ENCODE measurements around the gene TTC7B. TPM values are rescaled to one million over a fixed set of nuclear protein-coding genes. Genes with fewer than 3 reads are reported as not detected.

TTC7B gene
- total and polyA plus RNA-seq, 2 of the 13 experiments (the other 11 are each of a cell fraction or from before 2014, with no cell fraction given): 1.3 to 3.2 TPM

DNA sequence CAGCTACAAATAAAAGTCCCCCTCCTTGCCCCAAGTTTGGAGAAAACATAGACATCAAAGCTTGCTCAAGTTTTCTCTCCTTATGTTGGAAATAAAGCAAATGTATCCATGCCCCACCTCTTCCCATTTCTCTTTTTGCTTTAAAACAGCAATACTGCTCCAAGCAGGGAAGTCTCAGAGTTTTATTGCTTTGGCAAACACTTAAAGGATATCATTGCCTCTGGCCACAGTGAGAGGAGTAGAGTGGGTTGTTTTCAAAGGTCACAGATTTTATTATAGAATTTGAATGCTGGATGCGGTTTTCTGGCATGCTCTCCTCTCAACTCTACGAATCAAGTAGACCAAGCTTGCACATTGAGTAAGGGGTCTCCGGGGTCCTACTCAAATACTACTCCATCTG, 149.7 kb downstream of the TTC7B start:
- no peaks in the 10 kb centered on the region for H4K20me1 ChIP-seq (ENCODE audit: insufficient read depth, low read length)
- no peak overlapping the region for H3K9ac ChIP-seq (ENCODE audit: insufficient read depth, low read depth, low read length)
- POLR2A ChIA-PET: no interaction called here
- no peaks in the 10 kb centered on the region for H3K27me3 ChIP-seq (ENCODE audit: control insufficient read depth in 1 of 2, insufficient read depth in 2 of 2, low read length in 2 of 2)
- in situ Hi-C loops (cut with HindIII; ENCODE audit: extremely low pct_ligation_motif_present, low pct_unique_long_range_greater_than_20kb): no loop called here
- H3K79me2 ChIP-seq (ENCODE audit: insufficient read depth, low read length): no peaks in the 10 kb centered on the region
- H3K27ac ChIP-seq (ENCODE audit: extremely low read length, insufficient read depth, low read length): no peak overlapping the region
- H3K36me3 ChIP-seq (replicated peaks in 1 of 2; ENCODE audit: control insufficient read depth in 1 of 2, insufficient read depth in 2 of 2, low read length in 2 of 2): no peaks in the 10 kb centered on the region
- no peak for FAIRE-seq
- TF ChIP-seq MED13 (CRISPR knock-in tag; IDR thresholded peaks at IDR 0.05) (no peak), RARG (CRISPR knock-in tag; IDR thresholded peaks at IDR 0.05; ENCODE audit: low read depth) (no peak), MTF2 (CRISPR knock-in tag; IDR thresholded peaks at IDR 0.05; ENCODE audit: borderline replicate concordance) (no peak), ZNF773 (CRISPR knock-in tag; IDR thresholded peaks at IDR 0.05; ENCODE audit: borderline replicate concordance) (no peak)
- TF ChIP-seq, protein P1, sequence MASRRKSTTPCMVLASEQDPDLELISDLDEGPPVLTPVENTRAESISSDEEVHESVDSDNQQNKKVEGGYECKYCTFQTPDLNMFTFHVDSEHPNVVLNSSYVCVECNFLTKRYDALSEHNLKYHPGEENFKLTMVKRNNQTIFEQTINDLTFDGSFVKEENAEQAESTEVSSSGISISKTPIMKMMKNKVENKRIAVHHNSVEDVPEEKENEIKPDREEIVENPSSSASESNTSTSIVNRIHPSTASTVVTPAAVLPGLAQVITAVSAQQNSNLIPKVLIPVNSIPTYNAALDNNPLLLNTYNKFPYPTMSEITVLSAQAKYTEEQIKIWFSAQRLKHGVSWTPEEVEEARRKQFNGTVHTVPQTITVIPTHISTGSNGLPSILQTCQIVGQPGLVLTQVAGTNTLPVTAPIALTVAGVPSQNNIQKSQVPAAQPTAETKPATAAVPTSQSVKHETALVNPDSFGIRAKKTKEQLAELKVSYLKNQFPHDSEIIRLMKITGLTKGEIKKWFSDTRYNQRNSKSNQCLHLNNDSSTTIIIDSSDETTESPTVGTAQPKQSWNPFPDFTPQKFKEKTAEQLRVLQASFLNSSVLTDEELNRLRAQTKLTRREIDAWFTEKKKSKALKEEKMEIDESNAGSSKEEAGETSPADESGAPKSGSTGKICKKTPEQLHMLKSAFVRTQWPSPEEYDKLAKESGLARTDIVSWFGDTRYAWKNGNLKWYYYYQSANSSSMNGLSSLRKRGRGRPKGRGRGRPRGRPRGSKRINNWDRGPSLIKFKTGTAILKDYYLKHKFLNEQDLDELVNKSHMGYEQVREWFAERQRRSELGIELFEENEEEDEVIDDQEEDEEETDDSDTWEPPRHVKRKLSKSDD (CRISPR knock-in tag; IDR thresholded peaks at IDR 0.05; ENCODE audit: low read depth): no peak
- H2AFZ ChIP-seq (ENCODE audit: low read length): no peak overlapping the region
- WGBS (ENCODE audit: low lambda C conversion rate): 25% methylated on average over 2 of the region's 3 CpGs
- H3K4me3 ChIP-seq (replicated peaks in 1 of 3; ENCODE audit: insufficient read depth in 1 of 3, low read depth in 2 of 3, low read length in 3 of 3): no peak overlapping the region
- ATAC-seq: no peak
- H3K9me3 ChIP-seq (ENCODE audit: low read length): no peaks in the 10 kb centered on the region
- H3K4me1 ChIP-seq (ENCODE audit: insufficient read depth, low read length): no peaks in the 10 kb centered on the region
- intact Hi-C loops (cut with micrococcal nuclease; ENCODE audit: unreplicated experiment): no loop called here
- H3K4me2 ChIP-seq (ENCODE audit: low read depth, low read length): no peak overlapping the region
- CTCF ChIA-PET (ENCODE audit: low intra/inter-chr PET ratio, low total read pairs): no interaction called here
- DNase-seq (ENCODE audit: low spot score): no peak
- no TSS peak for BruUV-seq (replicated peaks)

GRCh38 chr14:90665321-90666000, 150.8 kb downstream of the TTC7B start:
- DNase-seq (ENCODE audit: low spot score) (no peak), FAIRE-seq (no peak), ATAC-seq (no peak)
- WGBS (ENCODE audit: low lambda C conversion rate): 67% methylated on average over 9 of the region's 9 CpGs
- no peaks in the 10 kb centered on the region for H4K20me1 ChIP-seq (ENCODE audit: insufficient read depth, low read length)
- no peak overlapping the region for H2AFZ ChIP-seq (ENCODE audit: low read length)
- intact Hi-C loops (cut with micrococcal nuclease; ENCODE audit: unreplicated experiment) (no loop called here), in situ Hi-C loops (cut with HindIII; ENCODE audit: extremely low pct_ligation_motif_present, low pct_unique_long_range_greater_than_20kb) (no loop called here)
- no peaks in the 10 kb centered on the region for H3K27me3 ChIP-seq (ENCODE audit: control insufficient read depth in 1 of 2, insufficient read depth in 2 of 2, low read length in 2 of 2)
- H3K36me3 ChIP-seq (replicated peaks in 1 of 2; ENCODE audit: control insufficient read depth in 1 of 2, insufficient read depth in 2 of 2, low read length in 2 of 2): no peaks in the 10 kb centered on the region
- H3K79me2 ChIP-seq (ENCODE audit: insufficient read depth, low read length): no peaks in the 10 kb centered on the region
- POLR2A ChIA-PET: no interaction called here
- CTCF ChIA-PET (ENCODE audit: low intra/inter-chr PET ratio, low total read pairs): no interaction called here
- H3K9ac ChIP-seq (ENCODE audit: insufficient read depth, low read depth, low read length): no peak overlapping the region
- H3K27ac ChIP-seq (ENCODE audit: extremely low read length, insufficient read depth, low read length): no peak overlapping the region
- no peak overlapping the region for H3K4me2 ChIP-seq (ENCODE audit: low read depth, low read length)
- no peaks in the 10 kb centered on the region for H3K9me3 ChIP-seq (ENCODE audit: low read length)
- BruUV-seq (replicated peaks): no TSS peak
- no peaks in the 10 kb centered on the region for H3K4me1 ChIP-seq (ENCODE audit: insufficient read depth, low read length)
- H3K4me3 ChIP-seq (replicated peaks in 1 of 3; ENCODE audit: insufficient read depth in 1 of 3, low read depth in 2 of 3, low read length in 3 of 3): no peak overlapping the region
- TF ChIP-seq MTERF4 (CRISPR knock-in tag; IDR thresholded peaks at IDR 0.05): no peak
- TF ChIP-seq GTF2F1 (IDR thresholded peaks at IDR 0.05; ENCODE audit: low read length): no peak
- no peak for TF ChIP-seq ZNF326 (CRISPR knock-in tag; IDR thresholded peaks at IDR 0.05; ENCODE audit: borderline replicate concordance)
- TF ChIP-seq, protein P2, sequence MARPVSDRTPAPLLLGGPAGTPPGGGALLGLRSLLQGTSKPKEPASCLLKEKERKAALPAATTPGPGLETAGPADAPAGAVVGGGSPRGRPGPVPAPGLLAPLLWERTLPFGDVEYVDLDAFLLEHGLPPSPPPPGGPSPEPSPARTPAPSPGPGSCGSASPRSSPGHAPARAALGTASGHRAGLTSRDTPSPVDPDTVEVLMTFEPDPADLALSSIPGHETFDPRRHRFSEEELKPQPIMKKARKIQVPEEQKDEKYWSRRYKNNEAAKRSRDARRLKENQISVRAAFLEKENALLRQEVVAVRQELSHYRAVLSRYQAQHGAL (CRISPR knock-in tag; IDR thresholded peaks at IDR 0.05; ENCODE audit: not compliant biosample characterization): no peak
- TF ChIP-seq MAZ (IDR thresholded peaks at IDR 0.05; ENCODE audit: borderline replicate concordance, low read depth, low read length): no peak
- TF ChIP-seq MAZ (CRISPR knock-in tag; IDR thresholded peaks at IDR 0.05; ENCODE audit: low read depth): no peak
- TF ChIP-seq MLLT10 (CRISPR knock-in tag; IDR thresholded peaks at IDR 0.05): no peak
- TF ChIP-seq, protein P3, sequence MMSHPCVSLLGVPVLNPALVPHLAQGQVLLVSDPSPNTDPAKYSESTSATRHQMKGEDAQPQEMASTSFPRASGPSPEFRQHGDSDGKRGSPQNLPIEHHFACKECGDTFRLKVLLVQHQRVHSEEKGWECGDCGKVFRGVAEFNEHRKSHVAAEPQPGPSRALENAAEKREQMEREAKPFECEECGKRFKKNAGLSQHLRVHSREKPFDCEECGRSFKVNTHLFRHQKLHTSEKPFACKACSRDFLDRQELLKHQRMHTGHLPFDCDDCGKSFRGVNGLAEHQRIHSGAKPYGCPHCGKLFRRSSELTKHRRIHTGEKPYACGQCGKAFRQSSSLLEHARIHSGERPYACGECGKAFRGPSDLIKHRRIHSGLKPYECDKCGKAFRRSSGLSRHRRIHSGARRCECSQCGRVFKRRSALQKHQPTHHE (CRISPR knock-in tag; IDR thresholded peaks at IDR 0.05; ENCODE audit: borderline replicate concordance): no peak
